ENCODE measurements around the gene BABAM2.
"Not testable (repeated sequence)": the region's sequence is repeated elsewhere in the genome, so short reads cannot be mapped to it uniquely, and the experiment has no call there.

BABAM2 gene

DNA sequence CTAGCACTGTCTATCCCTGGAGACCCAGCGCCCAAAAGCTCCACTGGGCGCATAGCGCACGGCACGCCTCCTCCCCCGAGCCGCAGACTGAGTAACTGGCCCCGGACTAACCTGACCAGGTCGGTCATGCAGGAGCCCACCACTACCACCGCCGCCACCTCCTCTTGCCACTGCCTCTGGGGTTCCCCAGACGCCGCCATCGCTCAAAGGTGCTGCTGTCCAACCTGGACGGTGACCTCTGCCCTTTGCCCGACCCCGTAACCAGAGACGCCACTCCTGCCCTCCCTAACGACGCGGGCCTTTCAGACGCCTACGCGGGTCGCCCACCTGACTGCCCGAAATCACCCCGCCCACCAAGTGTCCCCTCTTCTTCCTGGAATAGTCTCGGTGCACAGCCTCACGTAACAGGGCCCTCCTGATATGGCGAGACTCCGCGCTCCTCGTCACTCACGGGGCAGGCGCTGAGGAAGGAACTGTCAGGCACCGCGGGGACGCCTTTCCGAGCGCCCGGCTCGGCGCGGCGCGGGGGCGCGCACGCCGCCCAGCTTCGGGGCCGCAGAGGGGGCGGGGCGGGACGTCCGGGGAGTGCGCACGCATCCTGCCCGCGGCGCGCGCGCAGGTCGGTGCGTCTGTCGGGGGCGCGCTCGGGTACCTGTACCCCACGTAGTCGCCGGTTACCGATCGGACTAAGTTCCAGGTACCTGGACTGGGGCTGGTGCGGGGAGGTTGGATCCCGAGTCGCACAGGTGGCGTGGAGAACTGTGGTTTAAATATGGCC lies at the start of gene BABAM2, which contains the start of gene RBKS:
Gene BABAM2, plus strand, starts transcription at position 584 of the 778 bp plus-strand sequence. CDS start 3,828 bp downstream, outside the sequence.
Gene RBKS, minus strand, starts transcription at position 242 of the 778 bp plus-strand sequence. Its CDS starts 42 bp downstream, at position 200.
- peak; percentile 73 to 76 for DNase-seq (ENCODE audit: low read depth in 2 of 2, low spot score in 1 of 2)

DNA sequence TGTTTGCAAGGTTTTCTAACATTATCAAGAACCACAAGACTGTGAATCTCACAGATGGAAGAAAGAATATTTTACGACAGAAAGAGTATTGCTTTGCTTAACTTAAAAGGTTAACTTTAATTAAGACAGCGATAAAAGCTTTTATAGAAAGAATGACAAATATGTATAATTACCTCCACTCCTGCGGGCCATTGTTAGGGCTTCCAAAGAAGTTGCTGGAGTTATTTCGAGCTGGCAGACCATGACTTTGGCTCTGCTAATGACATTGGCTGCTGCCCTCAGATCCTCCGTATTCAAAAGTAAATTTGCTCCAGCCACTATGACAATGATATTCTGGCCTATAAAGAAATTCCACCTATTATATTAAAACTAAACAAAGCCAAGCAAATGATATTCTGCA lies 47.6 kb upstream of the BABAM2 start:
- no peak for DNase-seq (ENCODE audit: low read depth in 2 of 2, low spot score in 1 of 2)

DNA sequence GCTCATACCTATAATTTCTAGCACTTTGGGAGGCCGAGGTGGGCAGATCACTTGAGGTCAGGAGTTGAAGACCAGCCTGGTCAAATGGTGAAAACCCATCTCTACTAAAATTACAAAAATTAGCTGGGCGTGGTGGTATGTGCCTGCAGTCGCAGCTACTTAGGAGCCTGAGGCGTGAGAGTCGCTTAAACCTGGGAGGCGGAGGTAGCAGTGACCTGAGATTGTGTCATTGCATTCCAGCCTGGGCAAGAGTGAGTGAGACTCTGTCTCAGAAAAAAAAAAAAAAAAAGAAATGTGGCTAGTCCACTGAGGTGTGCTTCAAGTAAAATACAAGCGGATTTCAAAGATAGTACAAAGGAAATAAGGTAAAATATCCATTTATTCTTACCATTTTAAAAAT lies 46.5 kb upstream of the BABAM2 start:
- no peak for DNase-seq (ENCODE audit: low read depth in 2 of 2, low spot score in 1 of 2)

DNA sequence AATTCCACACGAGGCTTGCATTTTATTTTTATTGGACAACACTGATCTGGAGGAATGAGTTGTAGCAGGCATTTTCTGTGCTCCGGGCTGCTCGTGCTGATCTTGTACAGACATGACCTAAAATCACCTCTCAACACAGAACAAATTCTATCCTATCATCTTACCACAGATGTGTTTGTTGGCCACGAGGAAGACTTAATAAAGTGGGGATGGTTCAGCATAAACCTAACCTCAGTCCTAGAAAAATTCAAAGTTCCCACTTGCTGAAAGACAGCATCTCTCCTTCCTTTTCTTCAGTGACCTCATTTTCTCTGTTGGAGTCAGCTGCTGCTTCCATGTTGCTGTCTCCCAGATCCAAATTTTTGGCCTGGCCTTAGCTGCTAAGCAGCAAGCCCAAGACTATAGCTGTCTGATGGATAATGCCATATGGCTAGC lies 45.7 kb upstream of the BABAM2 start:
- DNase-seq (ENCODE audit: low read depth in 2 of 2, low spot score in 1 of 2), result no peak

DNA sequence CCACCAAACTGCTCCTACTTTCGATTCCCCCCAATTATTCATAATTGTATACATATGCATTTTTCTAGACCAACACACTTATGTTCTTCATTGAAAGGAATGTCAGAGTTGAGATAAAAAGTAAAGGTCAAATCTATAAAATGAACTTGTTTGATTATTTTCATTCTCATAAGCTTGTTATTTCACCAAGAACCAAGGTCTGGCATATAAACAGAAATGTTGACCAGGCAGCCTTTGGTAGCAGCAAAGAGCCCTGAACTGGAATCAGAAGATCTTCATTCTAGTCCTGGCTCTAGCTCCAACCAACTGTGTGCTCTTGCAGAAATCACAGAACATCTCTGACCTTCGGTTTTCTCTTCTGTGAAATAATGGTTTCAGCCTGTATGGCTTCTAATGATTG lies 43.2 kb upstream of the BABAM2 start:
- no peak for DNase-seq (ENCODE audit: low read depth in 2 of 2, low spot score in 1 of 2)

DNA sequence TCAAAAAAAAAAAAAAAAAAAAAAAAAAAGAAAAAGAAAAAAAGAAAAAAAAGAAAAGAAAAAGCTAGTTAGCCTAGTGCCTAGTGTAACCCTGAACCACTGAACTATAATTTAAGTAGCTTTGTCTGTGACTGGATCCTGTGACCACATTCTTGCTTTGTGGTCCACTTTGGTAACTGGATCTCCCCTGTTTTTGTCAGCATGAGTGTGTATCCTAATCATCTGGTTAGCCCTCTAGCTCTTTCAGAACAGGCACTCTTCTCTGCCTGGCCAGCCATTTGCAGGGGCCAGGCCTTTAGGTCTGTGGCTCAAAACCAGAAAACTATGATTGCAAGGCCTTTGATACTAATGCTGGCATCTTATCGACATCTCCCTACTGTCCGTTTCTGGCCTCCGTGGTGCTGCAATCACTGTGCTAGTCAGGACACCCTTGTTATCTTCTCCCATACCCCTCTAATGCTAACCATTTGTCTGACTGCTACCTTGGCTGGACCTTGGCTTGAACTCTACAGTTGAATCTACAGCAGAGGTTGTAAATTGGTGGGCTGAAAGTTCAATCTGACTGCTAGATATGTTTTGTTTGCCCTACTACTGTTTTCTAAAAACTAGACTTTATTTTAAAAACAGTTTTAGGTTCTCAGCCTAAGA lies 40.8 kb upstream of the BABAM2 start:
- no peak for DNase-seq (ENCODE audit: low read depth in 2 of 2, low spot score in 1 of 2)

DNA sequence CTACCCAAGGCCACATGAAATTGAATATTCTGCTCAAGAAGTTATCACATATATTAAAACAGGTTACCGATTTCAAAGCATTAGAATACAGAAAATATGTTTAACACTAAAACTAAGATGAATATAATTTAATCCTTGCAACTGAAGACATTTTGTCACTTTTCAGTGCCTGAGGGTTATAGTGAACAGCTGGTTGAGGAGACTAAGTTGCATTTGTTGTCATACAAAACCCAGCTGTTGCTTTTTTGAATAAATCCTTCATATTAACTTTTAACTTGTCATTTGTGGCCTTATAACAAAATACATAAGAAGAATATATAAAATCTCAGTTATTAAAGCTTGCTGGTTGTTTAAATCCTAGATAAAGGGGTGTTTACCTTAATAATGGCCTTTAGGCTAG lies 37.8 kb upstream of the BABAM2 start:
- DNase-seq (ENCODE audit: low read depth in 2 of 2, low spot score in 1 of 2), result no peak

DNA sequence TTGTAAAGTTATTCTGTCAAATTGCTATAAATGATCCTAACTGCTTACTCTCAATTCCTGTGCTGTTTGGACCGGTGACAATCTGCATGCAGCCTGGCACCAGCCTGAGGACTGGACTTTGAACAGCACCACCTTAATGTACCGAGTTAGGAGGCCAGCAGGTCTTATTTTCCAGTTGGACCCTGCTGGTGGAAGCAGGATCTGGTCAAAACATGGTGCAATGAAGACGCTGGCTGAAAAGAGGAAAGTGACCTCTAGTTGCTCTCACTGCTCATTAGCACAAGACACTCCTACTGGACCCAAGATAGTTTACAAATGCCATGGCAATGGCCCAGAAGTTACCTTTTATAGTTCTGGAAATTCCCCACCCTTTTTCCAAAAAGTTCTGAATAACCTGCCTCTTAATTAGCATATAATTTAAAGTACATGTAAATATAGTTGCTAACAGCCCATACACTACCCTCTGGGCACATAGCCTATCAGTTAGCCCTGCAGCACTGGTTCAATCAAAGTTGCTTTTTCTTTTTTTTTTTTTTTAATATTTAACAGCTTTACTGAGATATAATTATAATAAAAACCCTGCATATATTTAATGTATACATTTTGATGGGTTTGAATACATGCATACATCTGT lies 36.2 kb upstream of the BABAM2 start:
- DNase-seq (ENCODE audit: low read depth in 2 of 2, low spot score in 1 of 2), result no peak

DNA sequence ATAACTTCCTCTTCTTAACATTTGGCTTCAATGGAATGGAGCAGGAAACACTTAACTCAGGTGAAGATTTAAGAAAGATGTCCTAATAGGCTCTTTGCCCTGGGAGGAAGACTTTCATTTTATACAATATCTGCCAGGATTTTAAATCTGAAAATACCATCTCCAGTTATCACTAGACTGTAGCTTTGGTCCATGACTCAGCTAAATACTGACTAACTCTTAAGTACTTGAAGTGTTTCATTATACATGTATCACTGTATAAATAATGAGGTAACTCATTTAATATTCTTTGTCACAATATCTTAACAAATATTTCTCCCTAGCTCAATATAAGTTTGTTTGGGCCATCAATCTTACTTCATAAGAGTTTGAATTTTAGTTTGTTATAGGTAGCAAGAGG lies 35.1 kb upstream of the BABAM2 start:
- no peak for DNase-seq (ENCODE audit: low read depth in 2 of 2, low spot score in 1 of 2)

DNA sequence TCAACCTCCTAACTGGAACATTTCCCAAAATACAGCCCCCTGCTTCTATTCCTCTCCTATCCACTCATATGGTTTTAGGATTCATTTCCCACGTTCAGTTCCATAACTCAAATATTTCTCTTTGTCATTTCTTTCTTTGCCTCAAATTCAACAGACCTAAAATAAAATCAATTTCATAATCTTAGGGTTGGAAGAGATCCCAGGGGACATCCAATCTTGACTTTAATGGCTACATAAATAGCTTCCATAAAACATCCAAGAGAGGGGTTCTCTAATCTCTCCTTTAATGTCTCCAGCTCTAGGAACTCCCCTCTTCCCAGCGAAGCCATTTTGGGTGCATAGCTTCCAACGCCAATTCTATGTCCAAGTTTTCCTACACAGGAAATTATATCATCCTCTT lies 34.1 kb upstream of the BABAM2 start:
- no peak for DNase-seq (ENCODE audit: low read depth in 2 of 2, low spot score in 1 of 2)

DNA sequence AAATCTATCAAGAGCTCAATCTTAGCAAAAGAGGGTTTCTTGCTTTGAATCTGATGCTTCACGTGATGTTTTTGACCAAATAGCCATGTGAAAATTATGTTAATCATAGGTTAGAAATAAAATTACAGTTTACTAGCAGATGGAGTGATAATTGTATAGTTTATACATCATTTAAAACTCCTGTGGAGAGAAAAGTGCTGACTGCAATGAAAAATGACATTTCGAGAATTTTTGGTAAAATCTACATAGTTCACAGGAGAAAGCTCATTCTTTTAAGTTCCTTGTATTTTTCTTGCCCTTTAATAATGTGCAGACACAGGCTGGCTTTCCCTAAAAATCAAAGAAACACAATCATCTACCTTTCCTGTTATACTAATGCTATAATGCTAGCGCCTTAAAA lies 33.6 kb upstream of the BABAM2 start:
- no peak for DNase-seq (ENCODE audit: low read depth in 2 of 2, low spot score in 1 of 2)

DNA sequence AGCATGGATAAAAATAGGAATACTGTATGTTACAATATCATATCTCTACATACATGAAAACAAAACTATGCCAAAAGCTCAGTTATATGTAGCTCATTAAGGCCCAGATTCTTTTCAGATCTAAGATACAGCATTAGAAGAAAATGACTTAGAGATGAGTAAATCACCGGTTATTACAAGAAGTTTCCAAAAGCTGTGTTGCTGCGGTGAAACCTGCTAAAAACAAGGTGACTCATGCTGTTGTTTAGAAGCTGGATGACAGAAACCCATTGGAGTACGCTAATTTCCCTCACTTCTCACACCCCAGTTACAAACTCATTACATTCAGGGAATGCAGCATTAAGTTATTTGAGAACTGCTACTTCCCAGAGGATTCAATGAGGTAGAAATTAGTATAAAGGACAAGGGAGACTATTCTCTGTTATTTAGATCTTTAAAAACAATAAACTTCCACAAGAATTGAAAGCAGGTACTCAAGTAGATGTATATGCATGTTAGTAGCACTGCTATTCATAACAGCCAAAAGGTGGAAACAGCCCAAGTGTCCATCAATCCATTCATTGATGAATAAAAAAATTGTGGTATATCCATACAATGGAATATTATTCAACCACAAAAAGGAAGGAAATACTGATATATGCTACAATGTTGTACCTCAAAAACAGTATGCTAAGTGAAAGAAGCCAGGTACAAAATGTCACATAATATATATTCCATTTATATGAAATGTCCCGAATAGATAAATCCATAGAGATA lies 32.9 kb upstream of the BABAM2 start:
- no peak for DNase-seq (ENCODE audit: low read depth in 2 of 2, low spot score in 1 of 2)

DNA sequence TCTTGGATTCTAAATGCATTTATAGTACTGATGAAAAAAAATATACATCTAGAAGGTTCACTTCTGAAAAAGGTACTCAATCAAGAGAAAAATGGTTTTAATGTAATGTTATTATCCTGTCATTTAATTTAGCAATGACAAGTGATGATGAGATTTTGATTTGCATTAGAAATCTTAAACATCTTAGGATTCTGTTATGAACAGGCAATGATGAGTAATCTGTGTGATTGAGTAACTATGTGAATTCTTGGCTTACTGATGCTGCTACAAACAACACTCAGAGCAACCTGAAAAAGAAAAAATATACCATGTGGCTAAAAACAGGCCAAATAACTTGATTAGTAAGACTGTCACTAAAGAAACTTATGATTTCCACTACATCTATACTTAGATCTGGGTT lies 30.4 kb upstream of the BABAM2 start:
- DNase-seq (ENCODE audit: low read depth in 2 of 2, low spot score in 1 of 2), result no peak

DNA sequence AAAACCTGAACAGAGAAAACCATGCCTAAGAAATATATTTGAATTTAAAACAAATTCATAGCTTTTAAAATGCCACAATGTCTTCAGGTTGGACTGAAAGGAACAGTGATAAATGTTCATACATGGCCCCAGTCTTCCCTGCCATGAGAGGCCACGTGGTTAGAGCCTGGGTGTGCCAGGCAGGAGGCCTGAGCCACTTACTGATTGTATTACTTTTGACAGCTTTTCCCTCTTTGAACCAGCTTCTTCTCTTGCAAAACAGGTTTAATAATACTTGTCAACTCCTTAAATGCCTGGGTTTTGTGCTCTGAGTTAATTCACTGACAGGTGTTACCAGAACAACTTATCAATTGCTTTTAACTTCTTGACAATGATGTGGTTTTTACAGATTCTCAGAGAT lies 27.4 kb upstream of the BABAM2 start:
- no peak for DNase-seq (ENCODE audit: low read depth in 2 of 2, low spot score in 1 of 2)

DNA sequence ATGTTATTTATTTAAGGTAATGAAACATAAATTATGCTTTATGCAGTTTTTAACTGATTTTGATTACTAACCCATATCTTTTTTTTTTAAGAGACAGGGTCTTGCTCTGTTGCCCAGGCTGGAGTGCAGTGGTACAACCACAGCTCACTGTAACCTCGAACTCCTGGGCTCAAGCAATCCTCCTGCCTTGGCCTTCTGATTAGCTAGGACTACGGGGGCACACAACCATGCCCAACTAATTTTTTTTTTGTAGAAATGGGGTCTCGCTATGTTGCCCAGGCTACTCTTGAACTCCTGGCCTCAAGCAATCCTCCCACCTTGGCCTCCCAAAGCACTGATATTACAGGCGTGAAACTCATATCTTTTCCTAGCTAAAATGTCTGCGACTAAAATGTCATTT lies 26.6 kb upstream of the BABAM2 start:
- not testable (repeated sequence) for DNase-seq (ENCODE audit: low read depth in 2 of 2, low spot score in 1 of 2)

DNA sequence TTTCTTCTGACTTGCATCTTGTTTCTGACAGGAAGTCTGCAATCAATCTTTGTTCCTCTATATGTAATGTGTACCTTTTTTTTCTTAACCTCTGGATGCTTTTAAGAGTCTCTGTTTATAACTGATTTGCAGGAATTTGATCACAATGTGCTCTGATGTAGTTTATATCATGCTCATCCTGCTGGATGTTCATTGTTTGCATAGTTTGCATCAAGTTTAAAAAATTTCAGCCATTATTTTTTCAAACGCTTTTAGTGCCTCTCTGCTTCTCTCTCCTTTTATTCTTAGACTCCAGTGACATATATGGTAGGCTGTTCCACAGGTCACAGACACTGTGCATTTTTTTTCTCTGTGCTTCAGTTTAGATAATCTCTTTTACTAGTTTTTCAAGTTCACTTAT lies 24.3 kb upstream of the BABAM2 start:
- no peak for DNase-seq (ENCODE audit: low read depth in 2 of 2, low spot score in 1 of 2)

DNA sequence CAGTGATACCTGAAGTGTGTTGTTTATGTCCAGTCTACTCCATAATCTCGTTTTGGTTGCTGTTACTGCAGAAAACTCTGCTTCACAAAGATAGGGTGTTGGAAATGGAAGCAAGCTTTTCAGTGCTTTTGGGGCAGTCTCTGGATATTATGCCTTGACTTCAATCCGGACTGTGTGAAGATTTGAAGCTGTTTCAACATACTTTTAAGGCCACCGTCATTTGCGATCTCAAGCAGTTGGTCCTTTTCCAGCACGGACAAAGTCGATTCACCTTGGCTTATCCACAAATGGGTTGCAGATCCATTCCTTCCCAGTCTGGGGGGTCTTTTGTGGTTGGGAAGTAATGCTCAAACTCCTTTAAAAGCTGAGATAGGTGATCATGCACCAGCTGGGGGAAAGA lies 20.8 kb upstream of the BABAM2 start:
- DNase-seq (ENCODE audit: low read depth in 2 of 2, low spot score in 1 of 2), result no peak

DNA sequence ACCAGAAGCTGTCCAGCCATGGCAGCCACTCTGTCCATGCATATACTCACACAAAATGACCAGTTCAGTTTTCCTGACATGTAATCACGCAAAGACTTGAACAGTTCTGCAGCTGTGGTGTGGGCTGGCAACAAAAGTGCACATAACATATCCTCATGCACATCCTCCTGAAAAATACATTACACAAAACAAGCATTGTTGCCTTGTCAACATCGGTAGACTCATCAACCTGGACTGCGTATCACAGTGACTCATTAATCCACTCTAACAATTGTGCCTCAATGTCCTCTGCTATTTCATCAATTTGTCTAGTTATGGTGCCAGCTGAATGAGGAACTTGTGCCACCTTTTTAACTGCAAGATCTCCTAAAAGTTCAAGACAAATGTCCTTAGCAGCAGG lies 19.8 kb upstream of the BABAM2 start:
- no peak for DNase-seq (ENCODE audit: low read depth in 2 of 2, low spot score in 1 of 2)

DNA sequence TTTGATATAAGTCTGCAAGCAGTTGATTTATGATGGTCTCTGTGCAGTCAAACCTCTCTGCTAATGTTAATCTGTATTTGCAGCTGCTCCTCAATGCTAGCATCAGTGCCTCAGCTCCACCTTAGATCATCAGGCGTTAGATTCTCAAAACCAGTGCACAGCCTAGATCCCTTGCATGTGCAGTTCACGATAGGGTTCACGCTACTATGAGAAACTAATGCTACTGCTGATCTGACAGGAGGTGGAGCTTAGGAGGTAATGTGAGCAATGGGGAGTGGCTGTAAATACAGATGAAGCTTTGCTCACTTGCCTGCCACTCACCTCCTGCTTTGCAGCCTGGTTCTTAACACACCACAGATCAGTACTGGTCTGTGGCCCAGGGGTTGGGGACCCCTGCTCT lies 18.7 kb upstream of the BABAM2 start:
- DNase-seq (ENCODE audit: low read depth in 2 of 2, low spot score in 1 of 2), result no peak

DNA sequence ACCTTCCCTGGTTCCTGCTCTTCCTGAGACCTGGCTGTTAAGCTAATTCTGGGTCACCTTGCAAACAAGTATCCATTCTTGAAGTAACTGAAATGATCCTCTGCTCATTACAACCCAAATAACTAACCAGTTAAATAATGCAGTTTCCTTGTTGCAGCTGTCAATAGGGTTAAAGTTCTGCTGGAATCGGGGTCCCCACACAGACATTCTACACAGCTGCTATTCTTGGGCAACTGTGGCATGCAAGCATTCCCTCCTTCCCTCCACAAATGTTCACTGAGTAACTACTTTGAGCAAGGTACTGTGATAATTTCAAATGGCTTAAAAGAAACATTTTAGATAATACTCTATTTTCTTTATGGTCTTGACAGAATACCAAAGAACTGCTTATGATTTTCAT lies 17.4 kb upstream of the BABAM2 start:
- DNase-seq (ENCODE audit: low read depth in 2 of 2, low spot score in 1 of 2), result no peak

DNA sequence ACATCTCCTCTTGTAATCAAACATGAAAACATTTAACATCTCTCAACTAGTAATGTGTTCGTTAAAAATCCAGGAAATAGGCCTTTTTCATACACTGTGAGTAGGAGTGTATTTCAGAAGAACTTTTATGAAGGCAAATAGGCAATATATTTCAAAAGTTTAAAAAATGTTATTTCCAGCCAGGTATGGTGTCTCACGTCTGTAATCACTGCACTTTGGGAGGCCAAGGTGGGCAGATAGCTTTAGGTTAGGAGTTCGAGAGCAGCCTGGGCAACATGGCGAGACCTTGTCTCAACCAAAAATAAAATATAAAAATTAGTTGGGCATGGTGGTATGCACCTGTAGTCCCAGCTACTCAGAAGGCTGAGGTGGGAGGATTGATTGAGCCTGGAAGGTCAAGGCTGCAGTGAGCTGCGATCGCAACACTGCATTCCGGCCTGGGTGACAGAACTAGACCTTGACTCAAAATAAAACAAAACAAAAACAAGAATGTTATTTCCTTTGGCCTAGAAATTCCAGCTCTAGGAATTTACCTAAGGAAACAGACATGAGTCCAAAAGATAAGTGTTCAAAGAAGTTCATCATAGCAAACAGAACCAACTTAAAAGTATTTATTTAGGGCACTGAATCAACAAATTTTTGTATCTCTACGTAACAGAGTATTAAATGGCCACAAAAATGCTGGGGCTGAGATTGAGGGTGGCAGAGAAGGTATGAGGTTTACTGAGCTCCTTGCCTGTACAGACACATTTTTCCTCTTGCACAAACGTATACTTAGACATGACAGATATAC lies 15.2 kb upstream of the BABAM2 start:
- no peak for DNase-seq (ENCODE audit: low read depth in 2 of 2, low spot score in 1 of 2)

All from stimulated activated CD8-positive, alpha-beta memory T cell treated with anti-CD3 and anti-CD28 coated beads, Interleukin-4, amount 100 ng/mL, for 4 hours (primary cell).